Astrocyte of the cerebellum (primary cell): ENCODE measurements around the gene SPINK4.

ENCODE experiments used
- DNase-seq: peaks from one replicate; pipeline ENCODE4 v3.0.0-alpha.2; 2011; ENCODE audit warnings: low read depth
- H3K4me3 ChIP-seq: 2 replicates; pipeline ENCODE4 v1.5.1; 2011; ENCODE audit warnings: mild to moderate bottlenecking, low read depth, low read length, moderate library complexity
- CTCF ChIP-seq: IDR thresholded peaks from 2 replicates; pipeline ENCODE4 v1.5.1; 2012; ENCODE audit warnings: low read length, low read depth, moderate library complexity, mild to moderate bottlenecking; ENCODE audit errors: missing control alignments
- in situ Hi-C: cut with HindIII; loops from 2 replicates; pipeline ENCODE4 v1.10.0; 2017; ENCODE audit warnings: low sequenced_read_pairs

The SPINK4 gene

GRCh38 chr9:33246269-33246860 lies 6.4 kb downstream of the SPINK4 start:
- H3K4me3 ChIP-seq: no peak overlapping the region
- no peak for DNase-seq
- no peak for TF ChIP-seq CTCF
- in situ Hi-C loops: no loop called here

GRCh38 chr9:33248606-33249005 lies 8.6 kb downstream of the SPINK4 start:
- no peak for TF ChIP-seq CTCF
- no peak overlapping the region for H3K4me3 ChIP-seq
- in situ Hi-C loops: no loop called here
- DNase-seq: no peak

- no peak for DNase-seq
- no peak for TF ChIP-seq CTCF
- no peak overlapping the region for H3K4me3 ChIP-seq
- in situ Hi-C loops: no loop called here
Observed at GRCh38 chr9:33249087-33249658, 9.2 kb downstream of the SPINK4 start.

- DNase-seq: no peak
- in situ Hi-C loops: no loop called here
- no peak for TF ChIP-seq CTCF
- H3K4me3 ChIP-seq: no peak overlapping the region
Observed at GRCh38 chr9:33249983-33250382, 10.0 kb downstream of the SPINK4 start.

GRCh38 chr9:33250458-33250995 lies 10.6 kb downstream of the SPINK4 start:
- in situ Hi-C loops: no loop called here
- TF ChIP-seq CTCF: no peak

GRCh38 chr9:33254211-33254610 lies 14.2 kb downstream of the SPINK4 start:
- no peak for DNase-seq
- TF ChIP-seq CTCF: no peak
- in situ Hi-C loops: no loop called here
- H3K4me3 ChIP-seq: no peak overlapping the region

More at GRCh38 chr9:33250458-33250995, 10.6 kb downstream of the SPINK4 start:
- H3K4me3 ChIP-seq: no peak overlapping the region
- DNase-seq: no peak
